Measurements from ENCODE around the gene OR13G1. TPM values are rescaled to one million over a fixed set of nuclear protein-coding genes. Genes with fewer than 3 reads are reported as not detected.

The OR13G1 gene
- total RNA-seq, 1 experiment from 2014 or later, result not detected

GRCh38 chr1:247681288-247681897 is 1.9 kb upstream of the OR13G1 start:
- peak; percentile 99 for ATAC-seq
- POLR2A ChIA-PET, result no interaction called here
- TF ChIP-seq E2F4 (CRISPR knock-in tag; IDR thresholded peaks at IDR 0.05; ENCODE audit: borderline replicate concordance, low read depth) (no peak), CTCF (IDR thresholded peaks at IDR 0.05) (peak; percentile 80)
- Mint-ChIP-seq H3K4me3 (no peak overlapping the region), H3K4me1 (no peaks in the 10 kb centered on the region), H3K27ac (no peak overlapping the region), H3K9me3 (peaks cover 19% of the 10 kb centered on the region; the same call in 1 of the 2 replicates), H3K36me3 (no peaks in the 10 kb centered on the region), H3K27me3 (ENCODE audit: low read depth) (no peaks in the 10 kb centered on the region)
- DNase-seq (ENCODE audit: low spot score), result peak; percentile 73
- CTCF ChIA-PET, result interaction anchor here (0.7 kb wide), 1 partner anchor 34 kb away, joined by 3 read pairs; no protein-coding TSS in a partner anchor

- H3K9me3 Mint-ChIP-seq, result peaks cover 12% of the 10 kb centered on the region; the same call in 1 of the 2 replicates
- ATAC-seq (no peak), DNase-seq (ENCODE audit: low spot score) (no peak)
- H3K27me3 Mint-ChIP-seq (ENCODE audit: low read depth), result no peaks in the 10 kb centered on the region
- TF ChIP-seq NFYB (CRISPR knock-in tag; conservative IDR thresholded peaks at IDR 0.05; ENCODE audit: low read depth), result no peak
- TF ChIP-seq ETV6 (CRISPR knock-in tag; IDR thresholded peaks at IDR 0.05), result no peak
- no peak for TF ChIP-seq ZNF263 (CRISPR knock-in tag; IDR thresholded peaks at IDR 0.05; ENCODE audit: low read depth)
- no peak overlapping the region for H3K4me3 Mint-ChIP-seq
- ChIA-PET POLR2A (no interaction called here), CTCF (no interaction called here)
- no peaks in the 10 kb centered on the region for H3K36me3 Mint-ChIP-seq
- H3K4me1 Mint-ChIP-seq, result no peaks in the 10 kb centered on the region
- no peak overlapping the region for H3K27ac Mint-ChIP-seq
These were observed 632 bp upstream of the OR13G1 start for GRCh38 chr1:247680171-247680570.

- no peaks in the 10 kb centered on the region for H3K4me1 Mint-ChIP-seq
- H3K36me3 Mint-ChIP-seq, result peaks cover 5% of the 10 kb centered on the region
- DNase-seq (ENCODE audit: low spot score) (no peak), ATAC-seq (no peak)
- CTCF ChIA-PET, result no interaction called here
- H3K27me3 Mint-ChIP-seq (ENCODE audit: low read depth), result no peaks in the 10 kb centered on the region
- POLR2A ChIA-PET, result no interaction called here
- no peak overlapping the region for H3K4me3 Mint-ChIP-seq
- peaks cover 7% of the 10 kb centered on the region for H3K9me3 Mint-ChIP-seq
- TF ChIP-seq ZSCAN18 (CRISPR knock-in tag; IDR thresholded peaks at IDR 0.05) (no peak), NFATC4 (CRISPR knock-in tag; IDR thresholded peaks at IDR 0.05) (no peak), ZBTB21 (CRISPR knock-in tag; IDR thresholded peaks at IDR 0.05; ENCODE audit: borderline replicate concordance) (no peak)
- H3K27ac Mint-ChIP-seq, result no peak overlapping the region
These were observed 10.3 kb downstream of the OR13G1 start for GRCh38 chr1:247669225-247669624.

- TF ChIP-seq MAX (CRISPR knock-in tag; IDR thresholded peaks at IDR 0.05), result no peak
- no peak for TF ChIP-seq ZNF512 (CRISPR knock-in tag; IDR thresholded peaks at IDR 0.05; ENCODE audit: borderline replicate concordance)
- TF ChIP-seq CREM (CRISPR knock-in tag; IDR thresholded peaks at IDR 0.05), result no peak
- TF ChIP-seq ZNF232 (CRISPR knock-in tag; IDR thresholded peaks at IDR 0.05), result no peak
- no peak for TF ChIP-seq ZNF263 (CRISPR knock-in tag; IDR thresholded peaks at IDR 0.05; ENCODE audit: low read depth)
- TF ChIP-seq SMAD3 (CRISPR knock-in tag; IDR thresholded peaks at IDR 0.05; ENCODE audit: borderline replicate concordance), result no peak
- no peak for TF ChIP-seq USF1 (CRISPR knock-in tag; IDR thresholded peaks at IDR 0.05)
- no peak for TF ChIP-seq JUN (CRISPR knock-in tag; IDR thresholded peaks at IDR 0.05)
- ATAC-seq (no peak), DNase-seq (ENCODE audit: low spot score) (no peak)
- H3K4me1 Mint-ChIP-seq, result peaks cover 4% of the 10 kb centered on the region; the same call in 1 of the 2 replicates
- POLR2A ChIA-PET, result no interaction called here
- no peak overlapping the region for H3K4me3 Mint-ChIP-seq
- H3K9me3 Mint-ChIP-seq, result peaks cover 12% of the 10 kb centered on the region
- H3K27me3 Mint-ChIP-seq (ENCODE audit: low read depth), result no peaks in the 10 kb centered on the region
- CTCF ChIA-PET, result no interaction called here
- H3K36me3 Mint-ChIP-seq, result no peaks in the 10 kb centered on the region
- H3K27ac Mint-ChIP-seq, result no peak overlapping the region
These were observed 23.2 kb downstream of the OR13G1 start for GRCh38 chr1:247656221-247656875.
